Endothelial cell of umbilical vein (primary cell): ENCODE measurements around the gene AOC2.

Experiments
- CTCF ChIP-seq, 2 donors: IDR thresholded peaks; 1 replicate in 1 of 2; 2 replicates in 1 of 2; pipeline ENCODE4 v1.5.1; 2011; ENCODE audit warnings: low read length in 2 of 2, mild to moderate bottlenecking in 2 of 2, moderate library complexity in 2 of 2, control low read depth in 1 of 2, inconsistent platforms in 1 of 2, low read depth in 1 of 2; ENCODE audit not compliant: insufficient read depth in 1 of 2; ENCODE audit errors: extremely low read depth in 1 of 2
- JUN ChIP-seq: IDR thresholded peaks from 2 replicates; pipeline ENCODE4 v1.6.1; 2011; ENCODE audit warnings: borderline replicate concordance, low read depth; ENCODE audit not compliant: insufficient read length, insufficient read depth
- MAX ChIP-seq: IDR thresholded peaks from 2 replicates; pipeline ENCODE4 v1.6.1; 2011; ENCODE audit not compliant: insufficient read depth, insufficient read length
- MYC ChIP-seq: IDR thresholded peaks from one replicate; pipeline ENCODE4 v1.6.1; 2011; ENCODE audit warnings: mild to moderate bottlenecking, low read depth, low read length
- POLR2A ChIP-seq: IDR thresholded peaks from 2 replicates; pipeline ENCODE4 v1.6.1; 2012; ENCODE audit warnings: low read depth, mild to moderate bottlenecking, control low read depth, low read length
- POLR2AphosphoS5 ChIP-seq: IDR thresholded peaks from 2 replicates; pipeline ENCODE4 v1.6.1; 2012; ENCODE audit warnings: low read depth, mild to moderate bottlenecking, control low read depth, low read length, moderate library complexity; ENCODE audit not compliant: insufficient read depth

- TF ChIP-seq CTCF (IDR thresholded peaks at IDR 0.05; ENCODE audit: extremely low read depth in 1 of 2, insufficient read depth in 1 of 2, low read depth in 1 of 2, low read length in 2 of 2), result no peak
- TF ChIP-seq MAX, result no peak
- TF ChIP-seq POLR2A, result no peak
- no peak for TF ChIP-seq POLR2AphosphoS5
- no peak for TF ChIP-seq JUN
- no peak for TF ChIP-seq MYC
These were observed 9.2 kb downstream of the AOC2 start for GRCh38 chr17:42853597-42853967.
